HG03558 (cell line): Measurements from ENCODE around the gene RBM7.

Source experiments
- ATAC-seq: cut with Tn5 transposase; IDR thresholded peaks from one replicate; pipeline ENCODE4 v1.9.1; 2021; ENCODE audit warnings: moderate number of reproducible peaks; ENCODE audit not compliant: unreplicated experiment; ENCODE audit errors: extremely low read depth

The RBM7 gene

GRCh38 chr11:114440971-114441763 is 40.7 kb downstream of the RBM7 start:
- ATAC-seq, result no peak

DNA sequence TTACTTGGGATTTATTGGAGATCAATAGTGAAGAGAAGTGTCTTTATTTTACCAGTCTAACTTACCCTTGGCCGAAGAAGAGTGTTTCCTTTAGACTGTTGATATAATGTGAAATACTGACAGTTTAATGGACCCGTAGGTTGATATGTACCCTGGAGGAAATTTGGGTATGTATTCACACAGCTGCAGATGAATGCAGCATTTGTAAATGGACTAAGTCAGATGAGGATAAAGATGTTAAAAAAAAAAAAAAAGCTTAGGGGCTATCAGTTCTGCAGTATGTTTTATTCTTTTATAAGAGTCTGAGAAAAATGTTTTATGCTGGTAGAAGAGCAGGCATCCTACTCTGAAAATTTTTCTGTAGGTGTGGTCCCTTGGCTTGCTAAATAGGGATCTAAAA is 41.5 kb downstream of the RBM7 start:
- ATAC-seq, result no peak

DNA sequence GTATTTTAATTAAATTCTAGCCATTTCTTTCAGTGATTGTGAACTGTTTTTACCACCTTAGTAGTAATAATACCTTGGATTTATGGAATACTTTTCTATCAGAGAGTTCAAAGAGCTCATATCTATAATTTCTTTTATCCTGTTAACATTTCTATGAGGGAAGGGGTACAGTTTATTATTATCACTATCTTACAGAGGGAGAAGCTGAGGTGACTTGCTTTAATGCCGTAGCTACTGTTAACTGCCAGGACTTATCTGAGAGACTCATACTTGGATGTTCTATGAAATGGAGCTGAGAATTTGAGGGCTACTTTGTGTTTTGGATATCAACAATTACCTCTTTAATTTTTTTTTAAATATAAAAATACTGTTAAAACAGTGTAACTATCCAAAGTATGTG is 42.1 kb downstream of the RBM7 start:
- ATAC-seq, result no peak

GRCh38 chr11:114447444-114447843 is 47.0 kb downstream of the RBM7 start:
- ATAC-seq, result no peak

- no peak for ATAC-seq
These were observed 47.4 kb downstream of the RBM7 start for GRCh38 chr11:114447892-114448291.

- ATAC-seq, result no peak
These were observed 48.5 kb downstream of the RBM7 start for GRCh38 chr11:114448749-114449482.

DNA sequence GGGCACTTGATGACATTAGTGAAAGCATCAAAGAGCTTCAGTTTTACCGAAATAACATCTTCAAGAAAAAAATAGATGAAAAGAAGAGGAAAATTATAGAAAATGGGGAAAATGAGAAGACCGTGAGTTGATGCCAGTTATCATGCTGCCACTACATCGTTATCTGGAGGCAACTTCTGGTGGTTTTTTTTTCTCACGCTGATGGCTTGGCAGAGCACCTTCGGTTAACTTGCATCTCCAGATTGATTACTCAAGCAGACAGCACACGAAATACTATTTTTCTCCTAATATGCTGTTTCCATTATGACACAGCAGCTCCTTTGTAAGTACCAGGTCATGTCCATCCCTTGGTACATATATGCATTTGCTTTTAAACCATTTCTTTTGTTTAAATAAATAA is 49.4 kb downstream of the RBM7 start:
- ATAC-seq, result no peak

- no peak for ATAC-seq
These were observed 51.9 kb downstream of the RBM7 start for GRCh38 chr11:114452399-114452798.
